H1 (cell line): ENCODE results near the gene RRAS2. TPM values are rescaled to one million over a fixed set of nuclear protein-coding genes. Genes with fewer than 3 reads are reported as not detected.

ENCODE experiments used
- ATF2 ChIP-seq: IDR thresholded peaks from 2 replicates; pipeline ENCODE4 v1.6.1; 2012; ENCODE audit warnings: low read length, inconsistent platforms
- BRCA1 ChIP-seq: IDR thresholded peaks from 2 replicates; pipeline ENCODE4 v1.6.1; 2012; ENCODE audit warnings: low read depth, low read length, improper control_type of control experiment
- CHD1 ChIP-seq: IDR thresholded peaks from 2 replicates; pipeline ENCODE4 v1.6.1; 2012; ENCODE audit warnings: low read depth, low read length, improper control_type of control experiment
- CHD7 ChIP-seq: fragments of 300-600 bp; sonication (generic); IDR thresholded peaks from 2 replicates; pipeline ENCODE4 v1.7.1; 2012; ENCODE audit warnings: low read length, moderate library complexity, mild to moderate bottlenecking, inconsistent platforms; ENCODE audit not compliant: insufficient replicate concordance
- FOSL1 ChIP-seq: IDR thresholded peaks from 2 replicates; pipeline ENCODE4 v1.6.1; 2011; ENCODE audit warnings: mild to moderate bottlenecking, low read depth, low read length, moderate library complexity; ENCODE audit not compliant: insufficient read depth
- NRF1 ChIP-seq: IDR thresholded peaks from 2 replicates; pipeline ENCODE4 v1.6.1; 2011; ENCODE audit warnings: mild to moderate bottlenecking, low read depth, low read length, improper control_type of control experiment
- POU5F1 ChIP-seq: IDR thresholded peaks from 2 replicates; pipeline ENCODE4 v1.6.1; 2011; ENCODE audit warnings: low read depth, mild to moderate bottlenecking, low read length, moderate library complexity
- SAP30 ChIP-seq: fragments of 300-600 bp; sonication (generic); IDR thresholded peaks from 2 replicates; pipeline ENCODE4 v1.7.1; 2012; ENCODE audit warnings: low read length, moderate library complexity, mild to moderate bottlenecking, inconsistent platforms; ENCODE audit not compliant: insufficient read depth, insufficient replicate concordance
- SP1 ChIP-seq: IDR thresholded peaks from 2 replicates; pipeline ENCODE4 v1.6.1; 2011; ENCODE audit warnings: low read depth, low read length
- SP2 ChIP-seq: IDR thresholded peaks from 2 replicates; pipeline ENCODE4 v1.6.1; 2012; ENCODE audit warnings: mild to moderate bottlenecking, low read length, inconsistent platforms
- SP4 ChIP-seq: IDR thresholded peaks from 2 replicates; pipeline ENCODE4 v1.6.1; 2012; ENCODE audit warnings: low read length, inconsistent platforms
- polyA plus RNA-seq, 7 experiments: library from polyadenylated mRNA; depleted of rRNA in 3 of 7; stranded (reverse) in 5 of 7; unstranded in 2 of 7; fragments of >200 nt in 5 of 7; fragments of 200-250 nt in 2 of 7; gene quantifications; 1 replicate in 5 of 7; 2 replicates in 1 of 7; 4 replicates in 1 of 7; pipeline versions ENCODE4 v1.2.1 to v1.2.3, GENCODE V29; 2011 to 2013; ENCODE audit warnings: missing spikeins in 2 of 7, mixed read lengths in 2 of 7
- total RNA-seq: library from RNA; stranded (reverse); fragmentation: NEBNext Ultra II Directional; extraction: Animal tissue kit (Norgen Biotek cat#: 25700); gene quantifications from 2 replicates; pipeline ENCODE4 v1.2.1, GENCODE V29; 2021

The RRAS2 gene
- total and polyA plus RNA-seq, 2 of the 8 experiments (the other 6 are each of a cell fraction or from before 2014, with no cell fraction given), result 72.3 to 234 TPM

GRCh38 chr11:14340721-14341120, 18.3 kb downstream of the RRAS2 start (continued):
- TF ChIP-seq CHD7 (peak; percentile 96), SP4 (no peak), CHD1 (no peak), ATF2 (peak; percentile 90), SP1 (peak; percentile 60; the same call in 1 of the 2 replicates), SP2 (no peak), NRF1 (no peak), FOSL1 (no peak), BRCA1 (no peak), SAP30 (no peak), POU5F1 (no peak)
